EH (cell line): Measurements from ENCODE around the gene SLC9A2.

Experiments used
- DNase-seq: peaks from one replicate; pipeline ENCODE4 v3.0.0-alpha.2; 2015; ENCODE audit warnings: low read depth

The SLC9A2 gene, protein sequence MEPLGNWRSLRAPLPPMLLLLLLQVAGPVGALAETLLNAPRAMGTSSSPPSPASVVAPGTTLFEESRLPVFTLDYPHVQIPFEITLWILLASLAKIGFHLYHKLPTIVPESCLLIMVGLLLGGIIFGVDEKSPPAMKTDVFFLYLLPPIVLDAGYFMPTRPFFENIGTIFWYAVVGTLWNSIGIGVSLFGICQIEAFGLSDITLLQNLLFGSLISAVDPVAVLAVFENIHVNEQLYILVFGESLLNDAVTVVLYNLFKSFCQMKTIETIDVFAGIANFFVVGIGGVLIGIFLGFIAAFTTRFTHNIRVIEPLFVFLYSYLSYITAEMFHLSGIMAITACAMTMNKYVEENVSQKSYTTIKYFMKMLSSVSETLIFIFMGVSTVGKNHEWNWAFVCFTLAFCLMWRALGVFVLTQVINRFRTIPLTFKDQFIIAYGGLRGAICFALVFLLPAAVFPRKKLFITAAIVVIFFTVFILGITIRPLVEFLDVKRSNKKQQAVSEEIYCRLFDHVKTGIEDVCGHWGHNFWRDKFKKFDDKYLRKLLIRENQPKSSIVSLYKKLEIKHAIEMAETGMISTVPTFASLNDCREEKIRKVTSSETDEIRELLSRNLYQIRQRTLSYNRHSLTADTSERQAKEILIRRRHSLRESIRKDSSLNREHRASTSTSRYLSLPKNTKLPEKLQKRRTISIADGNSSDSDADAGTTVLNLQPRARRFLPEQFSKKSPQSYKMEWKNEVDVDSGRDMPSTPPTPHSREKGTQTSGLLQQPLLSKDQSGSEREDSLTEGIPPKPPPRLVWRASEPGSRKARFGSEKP

DNA sequence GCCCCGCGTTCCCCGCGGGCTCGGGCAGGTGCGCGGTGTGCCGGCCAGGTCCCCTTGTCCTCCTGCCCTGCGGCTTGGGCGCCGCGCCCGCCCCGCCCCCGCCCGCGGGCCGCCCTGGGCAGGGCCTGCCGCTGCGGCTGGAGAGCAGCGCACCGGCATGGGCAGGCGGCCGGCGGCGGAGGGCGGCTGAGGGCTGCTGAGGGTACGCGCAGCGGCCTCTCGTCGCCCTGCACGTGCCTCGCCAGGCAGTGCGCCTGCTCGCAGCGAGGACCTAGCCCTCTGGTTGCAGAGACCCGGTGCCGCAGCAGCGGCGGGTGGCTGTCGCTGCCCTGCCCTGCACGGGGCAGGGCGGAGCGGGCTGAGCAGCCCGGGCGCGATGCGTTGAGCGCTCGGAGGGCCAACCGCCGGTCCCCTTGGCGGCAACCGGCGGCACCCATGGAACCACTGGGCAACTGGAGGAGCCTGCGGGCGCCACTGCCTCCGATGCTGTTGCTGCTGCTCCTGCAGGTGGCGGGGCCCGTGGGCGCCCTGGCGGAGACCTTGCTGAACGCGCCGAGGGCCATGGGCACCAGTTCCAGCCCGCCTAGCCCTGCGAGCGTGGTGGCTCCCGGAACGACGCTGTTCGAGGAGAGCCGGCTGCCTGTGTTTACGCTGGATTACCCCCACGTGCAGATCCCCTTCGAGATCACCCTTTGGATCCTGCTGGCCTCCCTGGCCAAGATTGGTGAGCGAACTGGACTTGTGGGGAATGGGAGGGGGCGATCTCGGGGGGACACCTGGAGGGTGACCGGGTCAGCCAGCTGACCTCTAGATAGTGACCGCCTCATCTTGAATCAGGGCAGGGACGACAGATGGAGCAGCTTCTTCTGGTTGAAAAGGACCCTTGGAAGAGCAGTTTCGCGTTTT is at the start of gene SLC9A2:
Gene SLC9A2, plus strand, starts transcription at position 140 of the 906 bp plus-strand sequence. Its CDS starts 296 bp downstream, at position 436.
- DNase-seq = no peak

DNA sequence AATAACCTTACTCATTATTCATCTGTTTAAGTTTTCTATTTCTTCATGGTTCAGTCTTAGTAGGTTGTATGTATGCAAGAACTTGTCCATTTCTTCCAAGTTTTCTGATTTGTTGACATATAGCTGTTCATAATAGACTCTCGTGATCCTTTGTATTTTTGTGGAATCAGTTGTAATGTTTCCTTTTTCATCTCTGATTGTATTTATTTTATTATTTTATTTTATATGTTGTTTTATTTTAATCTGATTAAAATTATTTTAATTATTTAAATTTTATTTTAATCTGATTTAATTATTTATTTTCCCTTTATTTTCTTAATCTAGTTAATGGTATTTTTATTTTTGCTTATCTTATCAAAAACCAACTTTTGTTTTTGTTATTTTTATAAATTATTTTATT is 43.5 kb upstream of the SLC9A2 start:
- DNase-seq = no peak

DNA sequence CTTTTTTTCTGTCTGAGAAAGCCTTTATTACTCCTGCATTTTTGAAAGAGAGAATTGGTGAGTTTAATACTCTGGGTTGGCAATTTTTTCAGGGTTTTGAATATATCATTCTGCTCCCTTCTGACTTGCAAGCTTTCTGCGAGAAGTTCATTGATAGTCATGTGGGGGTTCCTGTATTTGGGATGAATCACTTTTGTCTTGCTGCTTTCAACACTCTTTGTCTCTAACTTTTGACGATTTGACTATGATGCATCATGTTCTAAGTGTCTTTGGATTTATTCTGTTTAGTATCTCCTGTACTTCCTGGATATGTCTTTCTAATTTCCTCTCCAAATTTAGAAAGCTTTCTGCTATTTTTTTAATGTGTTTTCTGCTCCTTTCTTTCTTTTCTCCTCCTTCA is 41.0 kb upstream of the SLC9A2 start:
- DNase-seq = no peak

DNA sequence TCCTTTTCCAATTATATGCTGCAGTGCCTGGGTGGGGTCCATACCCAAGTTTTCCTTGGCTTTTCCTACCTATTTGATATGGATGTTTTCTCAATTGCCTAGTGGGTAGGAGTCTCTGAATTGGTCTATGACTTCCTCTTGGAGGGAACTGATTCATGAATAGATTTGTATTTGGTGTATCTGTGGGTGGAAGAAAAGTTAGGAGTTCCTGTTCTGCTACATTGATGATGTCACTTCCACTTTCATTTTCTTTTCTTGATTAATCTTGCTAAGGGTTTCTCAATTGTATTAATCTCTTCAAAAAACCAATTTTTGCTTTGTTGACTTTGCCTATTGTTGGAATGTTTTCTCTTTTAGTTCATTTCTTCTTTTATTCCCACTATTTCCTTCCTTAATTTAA is 37.4 kb upstream of the SLC9A2 start:
- no peak for DNase-seq

DNA sequence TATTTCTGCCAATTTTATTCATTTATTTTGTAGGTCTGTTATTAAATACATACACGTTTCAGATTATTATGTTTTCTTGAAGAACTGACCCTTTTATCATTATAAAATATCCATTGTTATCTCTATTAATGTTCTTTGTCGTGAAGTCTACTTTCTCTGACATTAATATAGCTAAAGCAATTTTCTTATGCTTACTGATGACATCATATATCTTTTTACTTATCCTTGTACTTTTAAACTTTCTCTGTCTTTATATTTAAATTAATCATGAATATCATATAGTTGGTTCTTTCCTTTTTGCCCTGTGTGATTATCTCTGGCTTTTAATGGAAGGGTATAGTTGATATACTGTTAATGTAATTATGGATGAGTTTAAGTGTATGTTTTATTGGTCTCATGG is 36.5 kb upstream of the SLC9A2 start:
- no peak for DNase-seq

DNA sequence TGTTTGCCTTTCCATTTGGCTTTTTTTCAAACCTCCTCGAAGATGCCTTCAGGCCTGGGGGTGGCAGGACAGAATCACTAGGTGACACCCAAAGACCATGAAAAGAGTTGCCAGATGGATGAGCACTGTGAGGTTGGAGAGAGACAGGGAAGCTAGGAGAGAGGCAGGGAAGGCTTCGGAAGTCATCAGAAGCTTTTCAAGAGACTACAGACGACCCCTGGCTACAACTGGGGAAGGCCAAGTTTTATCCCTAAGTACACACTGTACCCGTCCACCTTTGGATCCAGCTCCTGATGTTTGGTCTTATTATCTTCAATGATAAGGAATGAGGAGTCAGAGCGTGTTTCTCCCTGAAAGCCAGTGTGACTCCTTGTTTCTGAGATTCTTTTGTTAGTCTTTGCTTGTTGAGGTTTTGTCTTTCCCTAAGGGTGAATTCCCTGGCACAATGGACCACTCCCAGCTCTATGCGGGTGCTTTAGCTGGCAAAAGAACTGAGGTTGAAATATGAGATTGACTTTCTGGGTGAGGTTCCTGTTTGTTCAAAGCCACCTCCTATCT is 33.4 kb upstream of the SLC9A2 start:
- DNase-seq = no peak

DNA sequence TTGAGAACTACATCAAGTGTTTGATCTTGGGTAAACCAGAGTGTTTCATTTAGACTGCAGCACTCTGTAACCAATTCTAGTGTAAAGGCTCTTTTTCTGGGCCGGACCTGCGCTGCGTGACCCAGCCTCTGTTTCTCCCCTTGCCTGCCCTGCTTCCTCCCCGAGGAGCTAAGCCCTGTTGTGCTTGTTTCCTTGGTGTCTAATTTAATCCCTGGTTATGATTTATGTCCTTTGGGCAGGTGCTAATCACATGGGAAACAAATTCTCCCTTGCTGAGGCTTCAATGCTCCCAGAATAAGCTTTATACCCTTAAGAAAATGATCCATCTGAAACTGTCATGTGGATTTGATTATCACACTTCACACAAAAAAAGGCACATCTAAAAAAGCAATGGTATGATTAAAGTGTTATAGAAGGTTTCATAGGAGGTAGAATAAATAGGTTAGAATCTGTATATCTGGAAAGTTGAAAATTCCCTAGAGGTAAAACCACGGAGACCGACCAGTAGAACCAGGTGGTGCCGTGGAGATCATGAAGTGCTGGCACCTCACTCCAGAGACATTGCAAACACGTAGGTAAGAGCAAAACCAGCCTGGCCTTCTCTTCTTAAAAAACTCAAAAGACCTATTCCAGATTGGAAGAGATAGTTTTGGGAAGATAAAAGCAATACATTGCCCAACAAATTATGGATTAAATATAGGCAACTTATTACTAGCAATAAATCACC is 31.0 kb upstream of the SLC9A2 start:
- no peak for DNase-seq

DNA sequence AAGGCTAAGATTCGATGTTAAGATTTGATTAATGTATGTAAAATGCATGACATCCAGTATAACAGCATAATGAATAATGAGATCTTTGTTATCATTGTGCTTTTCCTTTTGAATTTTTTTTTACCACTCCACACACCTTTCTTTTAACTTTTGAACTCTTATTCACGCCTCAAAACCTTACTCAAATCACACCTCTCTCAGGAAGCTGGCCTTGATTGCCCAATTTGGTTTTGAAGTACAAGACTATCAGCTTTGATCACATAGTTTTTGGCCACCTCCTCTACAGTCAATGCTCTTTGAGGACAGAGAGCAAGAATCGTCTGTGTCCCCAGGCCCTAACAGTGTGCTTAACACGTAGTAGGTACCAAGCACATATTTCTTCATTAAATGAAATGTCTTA is 29.9 kb upstream of the SLC9A2 start:
- no peak for DNase-seq

DNA sequence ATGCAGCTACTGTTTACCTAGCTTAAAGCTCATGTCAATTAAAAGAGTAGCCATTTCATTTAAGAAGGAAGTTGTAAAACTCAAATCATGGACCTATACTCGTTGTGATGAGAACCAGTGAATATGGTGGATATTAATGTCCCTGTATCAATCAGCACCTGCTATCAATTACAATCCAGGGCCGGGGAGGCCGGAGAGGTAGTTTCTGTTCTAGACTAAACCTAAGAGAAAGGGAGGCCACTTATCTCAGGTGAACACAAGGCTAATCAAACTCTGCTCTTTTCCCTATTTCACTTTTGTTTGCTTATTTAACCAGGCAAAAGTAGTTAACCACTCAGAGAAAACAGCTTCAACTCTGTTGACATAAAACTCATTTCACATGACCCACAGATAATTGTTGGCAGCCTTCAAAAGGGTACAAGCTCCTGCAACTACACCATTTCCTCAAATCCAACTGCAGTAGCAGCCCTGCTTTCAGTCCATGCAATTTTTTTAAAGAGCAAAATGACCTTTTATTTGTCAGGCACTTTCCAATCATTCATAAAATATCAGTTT is 27.8 kb upstream of the SLC9A2 start:
- no peak for DNase-seq

DNA sequence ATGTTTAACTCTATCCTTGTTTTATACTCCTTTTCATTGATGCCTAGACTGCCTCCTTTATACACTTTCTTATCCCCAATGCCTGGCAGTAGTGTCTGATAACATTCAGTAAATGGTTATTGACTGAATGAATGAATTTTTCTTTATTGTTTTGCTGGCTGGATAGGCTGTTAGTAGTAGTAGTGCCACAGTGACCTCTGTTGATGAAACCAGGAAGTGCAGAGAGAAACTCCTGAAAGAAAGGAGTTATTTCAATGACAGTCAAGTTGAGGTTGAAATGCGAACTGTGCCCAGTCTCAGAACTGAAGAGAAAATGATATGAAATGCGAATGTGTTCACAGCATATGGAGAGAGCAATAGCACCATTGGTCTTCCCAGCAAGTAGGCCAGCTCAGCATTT is 26.8 kb upstream of the SLC9A2 start:
- peak; percentile 3 for DNase-seq

DNA sequence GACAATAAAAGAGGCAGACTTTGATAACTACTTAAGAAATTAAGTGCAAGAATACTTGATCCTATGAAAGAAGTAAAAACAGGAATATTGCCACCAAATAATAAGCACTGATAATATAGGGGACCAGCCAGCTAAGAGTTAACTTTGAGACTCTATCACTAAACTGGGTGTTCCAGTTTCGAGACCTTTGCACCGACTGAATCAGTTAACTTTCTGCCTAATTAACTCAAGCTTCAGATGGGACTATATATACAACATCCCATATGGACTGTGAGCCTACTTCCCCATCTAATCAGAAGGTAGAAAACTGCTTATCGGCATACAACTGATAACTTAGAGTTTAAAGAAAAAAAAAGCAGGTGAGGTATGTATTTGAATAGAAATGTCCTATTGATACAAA is 25.8 kb upstream of the SLC9A2 start:
- no peak for DNase-seq

DNA sequence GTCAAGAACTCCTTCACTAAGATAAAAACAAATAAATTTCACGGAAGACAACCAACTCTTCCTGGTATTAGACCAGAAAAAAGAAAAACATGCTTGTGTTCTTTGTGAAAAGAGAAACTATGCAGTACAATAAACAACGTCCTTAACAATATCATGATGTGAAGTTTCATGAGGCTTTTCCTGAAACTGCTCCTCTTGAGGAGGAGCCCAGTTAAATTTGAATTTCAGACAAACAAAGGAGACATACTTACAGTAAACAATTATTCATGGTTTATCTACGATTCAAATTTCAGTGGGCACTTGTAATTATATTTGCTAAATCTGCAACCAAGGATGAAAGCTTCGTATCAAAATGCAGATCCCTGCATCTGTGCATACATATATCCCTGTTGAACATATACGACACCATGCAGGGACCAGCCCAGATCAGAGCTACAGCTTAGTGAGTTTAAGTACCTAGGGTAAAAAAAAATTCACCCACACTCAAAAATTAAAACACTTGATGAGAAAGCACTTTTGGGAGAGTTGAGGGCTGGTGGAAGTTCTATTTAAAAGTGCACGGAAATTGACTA is 24.8 kb upstream of the SLC9A2 start:
- DNase-seq = no peak

DNA sequence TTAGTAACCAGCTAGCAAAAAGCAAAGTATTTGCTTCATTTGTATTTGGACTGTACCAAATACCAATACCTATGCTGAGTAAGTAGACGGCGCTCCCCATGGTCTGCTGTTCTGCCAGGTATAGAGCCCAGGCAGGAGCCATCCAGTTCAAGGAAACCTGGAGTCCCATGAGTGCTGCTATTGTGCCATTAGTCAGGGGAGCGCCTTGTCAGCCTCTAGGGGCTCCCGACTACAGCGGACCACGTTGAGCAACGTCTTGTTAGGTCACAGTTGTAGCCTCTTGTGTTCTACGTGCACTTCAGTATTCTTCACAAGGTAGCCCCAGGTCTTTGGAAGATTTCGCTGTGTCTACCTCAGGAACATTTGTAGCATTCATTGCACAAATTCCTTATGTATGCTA is 21.6 kb upstream of the SLC9A2 start:
- no peak for DNase-seq

DNA sequence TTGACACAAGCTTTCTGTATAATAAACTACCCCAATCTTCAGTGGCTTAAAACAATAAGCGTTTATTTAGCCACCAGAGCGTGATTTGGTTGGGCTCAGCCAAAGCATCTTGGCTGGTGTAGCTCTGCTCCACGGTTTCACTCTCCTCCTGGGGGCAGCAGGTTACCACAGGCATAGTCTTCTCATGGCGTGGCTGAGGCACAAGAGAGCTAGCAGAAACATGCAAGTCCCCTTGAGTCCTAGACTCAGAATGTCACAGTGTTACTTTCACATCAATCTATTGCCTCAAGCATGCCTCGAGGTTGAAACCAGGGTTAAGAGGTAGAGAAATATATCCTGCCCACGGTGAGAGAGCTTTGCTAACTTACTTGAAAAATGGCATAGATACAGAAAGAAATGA is 19.9 kb upstream of the SLC9A2 start:
- DNase-seq = no peak

DNA sequence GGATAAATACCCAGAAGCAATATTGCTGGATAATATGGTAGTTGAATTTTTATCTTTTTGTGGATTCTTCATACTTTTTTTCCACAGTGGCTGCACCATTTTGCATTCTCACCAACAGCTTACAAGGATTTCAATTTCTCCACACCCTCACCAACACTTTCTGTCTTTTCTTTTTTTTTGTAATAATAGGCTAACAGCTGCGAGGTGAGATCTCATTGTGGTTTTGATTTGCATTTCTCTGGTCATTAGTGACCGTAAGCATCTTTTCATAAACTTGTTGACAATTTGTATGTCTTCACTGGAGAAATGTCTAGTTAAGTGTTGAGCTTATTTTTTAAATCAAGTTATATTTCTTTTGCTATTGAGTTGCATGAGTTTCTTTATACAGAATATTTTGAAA is 17.6 kb upstream of the SLC9A2 start:
- DNase-seq = no peak

DNA sequence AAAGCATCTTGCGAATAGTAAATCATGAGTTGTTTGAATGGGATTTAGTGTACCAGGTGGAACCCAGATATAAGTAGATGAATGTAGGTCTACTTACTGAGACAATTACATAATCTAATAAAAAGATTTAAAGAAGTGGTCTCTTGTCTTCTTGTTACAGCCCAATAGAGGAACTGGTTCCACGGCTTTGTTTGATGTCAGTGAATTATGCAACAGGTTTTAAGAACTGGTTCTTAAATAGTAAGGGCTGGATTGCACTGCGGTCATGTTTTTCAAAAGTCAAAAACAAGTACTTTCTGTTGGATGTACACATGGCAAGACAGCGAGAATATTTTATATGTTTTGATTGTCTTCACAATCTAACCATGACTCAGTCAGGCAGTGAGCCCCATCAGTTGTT is 15.4 kb upstream of the SLC9A2 start:
- no peak for DNase-seq

DNA sequence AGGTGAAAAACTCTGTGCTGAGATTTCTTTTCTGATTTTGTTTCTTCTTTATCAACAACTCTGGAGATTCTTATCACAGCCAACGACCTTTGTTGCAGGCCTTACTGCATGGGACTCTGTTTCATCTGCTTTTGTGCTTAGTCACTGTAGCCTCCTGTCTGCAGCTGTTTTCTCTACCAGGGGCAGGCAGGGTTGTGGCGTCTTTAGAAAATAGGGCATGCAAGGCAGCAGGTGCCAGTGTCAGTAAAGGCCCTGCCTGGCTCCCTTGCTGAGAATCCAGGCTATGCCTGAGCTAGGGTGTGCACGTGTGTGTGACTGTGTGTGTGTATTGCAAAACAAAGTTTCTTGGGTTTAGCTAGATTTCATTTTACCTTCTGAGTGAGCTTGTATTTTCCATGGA is 14.6 kb upstream of the SLC9A2 start:
- no peak for DNase-seq

DNA sequence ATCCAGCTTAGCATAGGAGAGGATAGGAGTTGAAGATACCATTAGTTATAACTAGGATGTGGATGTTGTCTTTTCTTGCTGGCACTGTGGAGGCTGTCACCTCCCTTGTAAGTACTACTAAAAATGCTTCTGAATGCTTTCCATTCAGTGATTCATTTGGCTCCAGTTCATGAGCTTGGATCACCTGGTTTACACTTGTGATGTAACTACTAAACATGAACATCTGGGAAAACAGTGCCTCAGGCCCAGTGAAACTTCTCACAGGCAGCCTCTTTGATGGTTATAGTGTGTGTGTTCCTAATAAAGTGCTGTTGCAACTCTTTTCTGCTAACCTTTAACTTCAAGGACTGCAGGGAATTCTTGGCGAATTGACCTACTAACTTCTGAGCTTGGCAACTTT is 13.0 kb upstream of the SLC9A2 start:
- DNase-seq = no peak

DNA sequence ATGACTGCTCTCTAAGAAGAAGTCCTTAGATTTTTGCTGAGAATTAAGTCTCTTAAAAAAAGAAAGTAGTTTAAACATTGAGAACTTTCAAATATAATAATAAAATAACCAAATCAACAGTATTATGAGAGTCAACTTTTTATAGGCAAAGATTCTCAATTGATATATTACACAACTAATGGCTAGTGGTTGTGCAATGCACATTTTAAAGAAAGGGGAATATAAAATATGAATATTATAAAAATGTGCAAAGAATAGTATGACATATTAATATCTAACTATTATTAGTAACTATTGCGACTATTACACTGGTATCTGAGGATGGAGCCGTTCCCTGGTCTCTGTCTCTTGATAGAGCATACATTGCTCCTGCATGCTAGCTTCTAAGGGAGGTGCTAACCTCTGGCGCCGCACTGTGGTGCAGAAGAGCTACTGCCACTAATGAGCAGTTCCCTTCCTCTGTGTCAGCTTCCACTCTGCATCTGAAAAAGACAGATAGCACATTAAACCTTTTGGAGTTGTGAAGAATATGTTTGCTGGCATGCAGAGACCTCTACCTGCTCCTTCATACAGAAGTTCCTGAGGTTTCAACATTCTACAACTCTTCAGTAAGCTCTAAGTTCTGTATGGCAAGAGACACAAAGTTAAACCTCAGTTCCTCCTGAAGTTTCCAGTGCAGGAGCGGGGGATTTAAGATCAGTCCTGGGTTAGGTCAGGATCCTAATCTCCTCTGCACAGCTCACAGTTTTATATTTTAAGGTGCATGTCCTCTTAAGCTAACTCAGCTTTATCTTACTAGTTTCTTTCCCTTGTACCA is 3.5 kb upstream of the SLC9A2 start:
- peak; percentile 67 for DNase-seq
